NCI-H1930 (cell line): ENCODE results near the gene MICB.
"Not testable (repeated sequence)": the region's sequence is repeated elsewhere in the genome, so short reads cannot be mapped to it uniquely, and the experiment has no call there.

ENCODE experiments used
- DNase-seq, 2 experiments: peaks; one replicate each; lab custom pipeline; 2025; lab: John Stamatoyannopoulos, UW

Gene MICB

DNA sequence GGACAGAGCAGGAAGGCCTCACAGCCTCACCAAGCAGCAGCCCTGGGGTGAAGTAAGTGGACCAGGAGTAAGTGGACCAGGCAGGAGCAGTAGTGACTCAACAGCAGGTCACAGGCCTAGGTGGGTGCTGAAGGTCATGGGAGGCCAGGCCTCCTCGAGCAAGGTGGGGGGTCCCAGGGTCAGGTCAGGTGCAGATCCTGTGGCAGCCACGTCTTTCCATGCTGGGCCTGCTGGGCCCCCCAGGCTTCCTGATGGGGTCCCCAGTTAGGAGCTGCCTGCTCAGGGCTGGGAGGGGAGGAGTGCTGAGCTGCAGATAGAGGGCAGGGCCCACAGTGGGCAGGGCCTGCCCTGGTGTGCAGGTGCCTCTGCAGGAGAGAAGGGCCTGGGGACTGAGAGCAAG lies 11.1 kb downstream of the MICB start:
- DNase-seq = not testable (repeated sequence)

DNA sequence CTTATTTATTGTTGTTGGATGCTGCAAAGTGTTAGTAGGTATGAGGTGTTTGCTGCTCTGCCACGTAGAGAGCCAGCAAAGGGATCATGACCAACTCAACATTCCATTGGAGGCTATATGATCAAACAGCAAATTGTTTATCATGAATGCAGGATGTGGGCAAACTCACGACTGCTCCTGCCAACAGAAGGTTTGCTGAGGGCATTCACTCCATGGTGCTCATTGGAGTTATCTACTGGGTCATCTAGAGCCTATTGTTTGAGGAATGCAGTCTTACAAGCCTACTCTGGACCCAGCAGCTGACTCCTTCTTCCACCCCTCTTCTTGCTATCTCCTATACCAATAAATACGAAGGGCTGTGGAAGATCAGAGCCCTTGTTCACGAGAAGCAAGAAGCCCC lies 12.1 kb downstream of the MICB start:
- DNase-seq = no peak

DNA sequence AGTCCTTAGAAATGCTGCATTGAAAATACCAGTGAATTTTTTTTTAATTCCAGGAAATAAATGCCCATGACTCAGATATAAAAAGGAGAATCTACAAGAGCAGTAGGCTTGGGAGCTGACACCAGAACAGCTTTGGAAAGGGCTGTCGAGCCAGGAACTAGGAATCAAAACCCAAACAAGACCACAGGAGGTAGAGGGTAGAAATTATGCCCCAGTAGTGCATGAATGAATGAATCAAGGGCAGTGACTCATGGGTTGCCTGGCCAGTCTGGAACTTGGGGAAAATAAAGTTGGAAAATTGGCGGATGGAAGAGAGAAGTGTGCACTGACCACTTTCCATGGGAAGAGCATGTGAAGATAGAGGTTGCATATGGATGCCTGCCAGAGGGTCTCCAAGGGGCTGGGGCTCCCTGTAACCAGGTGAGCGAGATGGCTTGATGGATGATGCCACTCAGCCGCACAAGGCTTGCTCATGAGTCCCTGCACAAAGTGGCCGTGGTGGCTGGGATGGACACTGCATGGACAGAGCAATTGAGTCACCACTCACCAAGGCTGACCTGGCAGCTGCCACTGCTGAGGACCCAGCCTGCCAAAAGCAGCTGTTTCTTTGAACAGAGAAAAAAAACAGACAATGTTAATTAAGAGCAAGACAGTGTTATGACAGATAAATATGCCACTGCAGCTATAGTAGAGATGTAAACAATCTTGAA lies 15.7 kb downstream of the MICB start:
- no peak for DNase-seq

GRCh38 chr6:31521835-31522234 lies 23.9 kb downstream of the MICB start:
- no peak for DNase-seq

GRCh38 chr6:31525553-31525931 lies 27.6 kb downstream of the MICB start:
- no peak for DNase-seq

DNA sequence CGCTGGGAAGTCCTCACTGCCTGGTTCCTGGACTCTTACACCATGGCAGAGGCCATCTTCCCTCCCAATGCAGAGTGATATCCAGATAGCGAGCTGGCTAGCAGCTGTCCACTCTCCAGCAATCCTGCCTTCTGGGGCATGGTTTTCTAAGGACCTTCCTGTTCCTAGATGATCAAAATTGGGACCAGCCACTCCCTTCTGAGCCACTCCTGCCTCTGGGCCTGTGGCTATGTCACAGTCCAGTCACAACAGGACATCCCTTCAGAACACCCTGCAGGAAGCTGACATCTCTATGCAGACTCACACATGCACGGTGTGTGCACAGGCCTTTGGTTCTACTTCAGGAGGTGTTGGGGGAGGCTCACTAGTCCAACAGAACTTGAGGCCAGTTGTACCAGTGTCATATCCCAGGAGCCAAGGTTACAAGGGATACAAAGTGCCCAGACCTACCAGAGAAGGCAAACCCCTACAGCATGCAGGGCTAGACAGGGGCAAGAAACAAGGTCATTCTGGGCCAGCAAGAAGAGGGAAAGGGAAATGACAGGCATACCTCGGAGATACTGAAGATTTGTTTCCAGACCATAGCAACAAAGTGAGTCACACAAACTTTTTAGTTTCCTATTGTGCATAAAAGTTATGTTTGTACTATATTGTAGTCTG lies 28.1 kb downstream of the MICB start:
- DNase-seq = no peak

GRCh38 chr6:31528307-31528777 lies 30.4 kb downstream of the MICB start:
- no peak for DNase-seq

DNA sequence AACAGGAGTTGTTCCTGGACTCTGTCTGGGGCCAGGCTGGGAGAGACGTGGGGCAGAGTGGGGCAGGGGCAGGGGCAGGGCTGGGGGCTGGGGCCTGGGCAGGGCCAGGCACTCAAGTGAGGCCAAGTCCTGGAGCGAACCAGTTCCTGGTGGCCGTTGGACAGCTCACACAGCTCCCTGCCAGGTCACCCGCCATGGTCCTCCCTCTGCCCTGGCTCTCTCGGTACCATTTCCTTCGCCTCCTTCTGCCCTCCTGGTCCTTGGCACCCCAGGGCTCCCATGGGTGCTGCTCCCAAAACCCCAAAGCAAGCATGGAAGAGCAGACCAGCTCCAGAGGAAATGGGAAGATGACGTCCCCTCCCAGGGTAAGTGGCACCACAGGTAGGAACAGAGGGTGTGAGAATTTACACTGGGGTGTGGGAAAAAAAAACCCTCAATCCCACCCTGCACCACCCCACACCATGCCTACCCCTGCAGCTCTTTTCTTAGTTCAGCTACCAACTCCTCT lies 30.9 kb downstream of the MICB start, which contains the start of gene MCCD1:
MCCD1 (plus strand) TSS at position 142 of the 508 bp plus-strand sequence; CDS start at position 195, 53 bp downstream.
- no peak for DNase-seq

DNA sequence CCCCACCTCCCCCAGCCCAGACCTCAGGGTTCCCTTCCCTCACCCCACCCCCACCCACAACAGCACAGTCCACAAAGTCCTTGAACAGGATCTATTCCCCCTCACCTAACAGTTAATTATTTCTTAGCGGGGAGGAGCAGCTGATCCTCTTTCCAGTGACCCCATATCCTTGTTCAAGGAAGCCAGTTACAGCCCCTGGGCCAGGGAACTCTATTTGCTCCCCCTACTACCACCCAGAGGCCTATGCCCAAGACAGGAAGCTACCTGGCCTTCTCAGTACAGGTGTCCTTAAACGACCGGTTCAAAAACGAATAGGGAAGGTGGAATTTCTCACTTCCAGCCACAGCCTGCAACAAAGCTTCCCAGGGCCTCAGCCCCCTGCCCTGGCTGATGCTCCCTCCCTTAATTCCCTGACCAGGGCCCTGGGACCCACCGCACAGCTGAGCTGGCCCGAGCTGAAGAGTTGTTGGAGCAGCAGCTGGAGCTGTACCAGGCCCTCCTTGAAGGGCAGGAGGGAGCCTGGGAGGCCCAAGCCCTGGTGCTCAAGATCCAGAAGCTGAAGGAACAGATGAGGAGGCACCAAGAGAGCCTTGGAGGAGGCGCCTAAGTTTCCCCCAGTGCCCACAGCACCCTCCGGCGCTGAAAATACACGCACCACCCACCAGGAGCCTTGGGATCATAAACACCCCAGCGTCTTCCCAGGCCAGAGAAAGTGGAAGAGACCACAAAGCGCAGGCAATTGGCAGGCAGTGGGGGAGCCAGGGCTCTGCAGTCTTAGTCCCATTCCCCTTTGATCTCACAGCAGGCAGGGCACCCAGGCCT lies 31.6 kb downstream of the MICB start:
- no peak for DNase-seq

DNA sequence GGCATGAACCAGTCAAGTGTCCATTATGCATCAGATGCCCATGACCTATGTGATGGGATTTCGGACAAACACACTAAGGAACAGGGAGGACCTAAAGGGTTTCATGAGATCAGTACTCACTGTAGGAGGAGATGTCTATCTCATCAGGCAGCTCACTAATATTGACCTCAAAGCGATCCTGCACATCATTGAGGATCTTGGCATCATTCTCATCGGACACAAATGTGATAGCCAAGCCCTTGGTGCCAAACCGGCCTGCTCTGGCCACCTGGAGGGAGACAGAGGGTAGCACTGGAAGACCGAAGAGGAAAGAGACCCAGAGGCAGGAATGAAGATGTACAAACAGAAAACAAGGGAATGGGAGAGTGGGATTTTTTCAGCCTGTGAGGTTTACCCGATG lies 32.7 kb downstream of the MICB start:
- DNase-seq = no peak

DNA sequence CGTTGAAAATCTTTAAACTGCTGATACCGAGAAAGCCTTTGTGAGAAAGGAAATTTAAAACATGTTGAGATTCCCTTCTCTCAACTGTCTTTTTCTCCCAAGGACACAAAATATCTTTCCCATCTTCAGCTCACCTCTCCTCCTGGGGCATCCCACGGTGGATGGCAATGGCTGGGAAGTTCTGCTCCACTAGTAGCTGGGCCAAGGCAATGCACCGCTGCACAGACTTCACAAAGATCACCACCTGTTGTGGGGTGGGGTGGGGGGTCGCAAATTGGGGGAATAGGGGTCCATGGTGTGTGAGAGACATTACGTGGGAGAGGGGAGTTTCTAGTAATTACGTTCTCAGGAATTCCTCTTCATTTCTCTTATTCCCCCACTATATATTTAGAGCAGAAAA lies 33.2 kb downstream of the MICB start:
- DNase-seq = no peak

DNA sequence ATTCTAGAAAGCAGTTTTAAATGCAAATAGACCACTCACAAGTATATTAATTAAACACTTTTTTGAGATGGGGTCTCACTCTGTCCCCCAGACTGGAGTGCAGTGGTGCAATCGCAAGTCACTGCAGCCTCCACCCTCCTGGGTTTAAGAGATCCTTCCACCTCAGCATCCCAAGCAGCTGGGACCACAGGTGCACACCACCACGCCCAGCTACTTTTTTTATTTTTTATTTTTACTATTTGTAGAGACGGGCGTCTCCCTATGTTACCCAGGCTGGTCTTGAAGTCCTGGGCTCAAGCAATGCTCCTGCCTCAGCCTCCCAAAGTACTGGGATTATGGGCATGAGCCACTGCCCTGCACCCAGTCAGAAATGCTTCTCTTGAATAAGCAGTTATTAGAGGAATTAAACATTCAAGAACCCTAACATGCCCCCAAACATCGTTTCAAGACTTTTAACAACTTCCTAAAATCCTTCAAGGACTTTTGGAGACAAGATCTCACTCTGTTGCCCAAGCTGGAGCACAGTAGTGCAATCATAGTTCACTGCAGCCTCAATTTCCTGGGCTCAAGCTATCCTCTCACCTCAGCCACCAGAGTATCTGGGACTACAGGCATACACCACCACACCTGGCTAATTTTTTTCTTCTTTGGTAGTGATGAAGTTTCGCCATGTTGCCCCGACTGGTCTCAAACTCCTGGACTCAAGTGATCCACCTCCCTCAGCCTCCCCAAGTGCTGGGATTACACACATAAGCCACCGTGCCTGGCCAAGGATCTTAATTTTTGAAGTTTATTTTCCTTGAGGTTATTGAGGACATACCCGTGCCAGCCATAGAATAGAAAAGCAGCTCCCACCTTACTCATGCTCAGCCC lies 34.1 kb downstream of the MICB start:
- no peak for DNase-seq

- no peak for DNase-seq
Measured at GRCh38 chr6:31532644-31533454, 34.9 kb downstream of the MICB start.

DNA sequence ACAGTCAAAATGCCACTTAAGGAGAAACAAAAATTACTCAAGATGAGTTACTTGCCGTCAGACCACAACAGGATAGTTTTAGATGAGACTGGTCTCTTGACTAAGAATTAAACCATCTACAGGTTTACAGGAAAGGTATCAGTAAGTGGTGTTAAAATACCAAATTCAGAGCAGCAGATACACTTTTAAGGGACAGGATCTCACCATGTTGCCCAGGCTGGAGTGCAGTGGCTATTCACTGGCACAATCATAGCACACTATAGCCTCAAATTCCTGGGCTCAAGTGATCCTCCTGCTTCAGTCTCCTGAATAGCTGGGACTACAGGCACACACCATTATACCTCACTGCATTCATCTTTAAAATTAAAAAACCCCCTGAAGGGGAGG lies 35.5 kb downstream of the MICB start:
- no peak for DNase-seq

DNA sequence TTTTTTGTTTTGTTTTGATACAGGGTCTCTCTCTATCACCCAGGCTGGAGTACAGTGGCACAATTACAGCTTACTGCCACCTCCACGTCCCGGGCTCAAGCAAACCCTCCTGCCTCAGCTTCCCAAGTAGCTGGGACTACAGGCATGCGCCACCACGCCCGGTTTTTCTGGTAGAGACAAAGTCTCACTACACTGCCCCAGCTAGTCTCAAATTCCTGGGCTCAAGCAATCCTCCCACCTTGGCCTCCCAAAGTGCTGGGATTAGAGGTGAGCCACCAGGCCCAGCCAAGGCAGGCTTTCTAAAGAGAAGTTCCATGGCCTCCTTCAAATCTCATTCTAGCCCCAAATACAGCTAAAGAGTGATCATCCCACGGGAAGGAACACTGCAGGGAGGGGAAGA lies 36.1 kb downstream of the MICB start:
- DNase-seq = no peak

- DNase-seq = no peak
Measured at GRCh38 chr6:31534521-31535040, 36.6 kb downstream of the MICB start.

GRCh38 chr6:31535538-31536324 lies 37.8 kb downstream of the MICB start:
- no peak for DNase-seq

GRCh38 chr6:31538805-31539400 lies 41.0 kb downstream of the MICB start:
- DNase-seq = no peak

GRCh38 chr6:31540640-31541039 lies 42.7 kb downstream of the MICB start:
- DNase-seq = no peak
